ENCODE measurements around the gene HM13.
"Not testable (repeated sequence)": the region's sequence is repeated elsewhere in the genome, so short reads cannot be mapped to it uniquely, and the experiment has no call there.

Gene HM13

DNA sequence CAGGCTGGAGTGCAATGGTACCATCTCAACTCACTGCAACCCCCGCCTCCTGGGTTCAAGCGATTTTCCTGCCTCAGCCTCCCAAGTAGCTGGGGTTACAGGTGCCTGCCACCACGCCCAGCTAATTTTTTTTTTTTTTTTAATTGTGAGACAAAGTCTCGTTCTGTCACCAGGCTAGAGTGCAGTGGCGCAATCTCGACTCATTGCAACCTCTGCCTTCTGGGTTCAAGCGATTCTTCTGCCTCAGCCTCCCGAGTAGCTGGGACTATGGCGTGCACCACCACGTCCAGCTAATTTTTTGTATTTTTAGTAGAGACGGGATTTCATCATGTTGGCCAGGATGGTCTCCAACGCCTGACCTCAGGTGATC lies 98.0 kb downstream of the HM13 start:
- DNase-seq, result not testable (repeated sequence)

DNA sequence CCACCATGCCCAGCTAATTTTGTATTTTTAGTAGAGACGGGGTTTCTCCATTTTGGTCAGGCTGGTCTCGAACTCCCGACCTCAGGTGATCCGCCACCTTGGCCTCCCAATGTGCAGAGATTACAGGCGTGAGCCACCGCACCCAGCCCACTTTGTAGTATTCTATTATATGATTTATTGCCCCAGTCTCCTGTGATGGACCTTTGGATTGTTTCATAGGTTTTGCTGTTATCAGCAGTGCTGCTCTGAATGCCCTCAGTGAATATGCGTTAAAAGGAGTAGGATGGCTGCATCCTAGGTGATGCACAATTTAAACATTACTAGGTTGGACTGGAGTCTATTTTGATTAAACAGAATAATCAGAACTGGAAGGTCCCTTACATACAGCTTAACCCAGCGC lies 101.2 kb downstream of the HM13 start:
- DNase-seq, result no peak

DNA sequence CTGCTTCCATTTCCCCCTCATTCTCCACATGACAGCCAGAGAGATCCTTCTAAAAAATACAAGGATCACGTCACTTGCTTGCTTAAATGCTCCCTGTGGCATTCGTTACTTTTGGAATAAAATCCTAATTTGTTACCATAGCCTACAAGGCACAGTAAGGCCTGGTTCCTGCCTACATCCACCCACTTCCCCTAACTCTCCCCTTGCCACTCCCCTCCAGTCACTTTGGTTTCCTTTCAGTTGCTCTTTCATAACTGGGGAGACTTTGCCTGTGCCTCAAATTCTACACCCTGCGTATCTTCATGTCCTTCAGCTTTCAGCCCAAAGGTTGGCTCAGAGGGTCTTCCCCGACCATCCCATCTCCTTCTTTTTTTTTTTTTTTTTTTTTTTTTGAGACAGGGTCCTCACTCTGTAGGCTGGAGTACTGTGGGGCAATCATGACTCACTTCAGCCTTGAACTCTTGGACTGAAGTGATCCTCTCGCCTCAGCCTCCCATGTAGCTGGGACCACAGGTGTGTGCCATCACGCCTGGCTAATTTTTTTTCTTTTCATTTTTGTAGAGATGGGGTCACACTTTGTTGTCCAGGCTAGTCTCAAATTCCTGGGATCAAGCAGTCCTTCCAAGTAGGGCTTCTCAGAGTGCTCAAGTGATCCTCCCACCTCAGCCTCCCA lies 103.3 kb downstream of the HM13 start:
- no peak for DNase-seq
